ENCODE results near the gene TRAPPC14. TPM values are rescaled to one million over a fixed set of nuclear protein-coding genes. Genes with fewer than 3 reads are reported as not detected.

The TRAPPC14 gene
- total and polyA plus RNA-seq, 9 of the 15 experiments (the other 6 are each of a cell fraction or from before 2014, with no cell fraction given) = 0.42 to 45.9 (median 18.2) TPM

DNA sequence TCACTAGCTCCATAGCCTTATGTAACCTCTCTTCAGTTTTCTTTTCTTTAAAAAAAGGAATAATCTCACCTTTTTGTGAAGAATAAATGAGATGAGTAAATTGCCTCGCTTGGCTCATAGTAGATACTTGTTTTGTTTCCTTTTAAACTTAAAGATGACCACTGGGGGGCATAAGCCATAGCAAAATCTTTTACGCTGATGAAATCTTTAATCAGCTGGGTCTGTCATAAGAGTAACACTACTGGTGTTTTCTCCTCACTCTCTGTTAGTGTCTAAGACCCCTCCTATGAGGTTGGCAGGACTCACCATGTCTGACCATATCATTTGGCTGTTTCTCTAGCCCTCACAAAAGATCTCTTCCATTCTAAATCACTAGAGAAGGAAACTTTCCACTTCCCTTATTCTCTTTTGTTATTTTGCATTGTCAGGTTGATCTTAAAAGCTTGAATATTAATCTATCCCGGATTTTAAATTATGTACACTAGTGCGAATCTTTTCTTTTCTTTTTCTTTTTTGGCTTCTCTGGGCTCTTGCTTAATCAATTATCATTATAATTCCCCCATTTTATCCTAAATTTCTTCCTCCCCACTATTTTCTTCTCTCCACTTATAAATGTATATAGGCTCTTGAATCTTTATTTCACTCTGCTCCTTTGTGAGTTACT is 31.7 kb upstream of the TRAPPC14 start (continued):
- TF ChIP-seq ZNF165 (CRISPR knock-in tag; IDR thresholded peaks at IDR 0.05; ENCODE audit: borderline replicate concordance) (no peak), FOXP1 (CRISPR knock-in tag; IDR thresholded peaks at IDR 0.05) (no peak), CCNT2 (IDR thresholded peaks at IDR 0.05; ENCODE audit: borderline replicate concordance, extremely low read depth, insufficient read length, low read depth, low read length) (no peak), MAZ (CRISPR knock-in tag; conservative IDR thresholded peaks at IDR 0.05 in 1 of 2, IDR thresholded peaks at IDR 0.05 in 1 of 2) (no peak), TSC22D4 (tag; IDR thresholded peaks at IDR 0.05) (no peak), SETDB1 (IDR thresholded peaks at IDR 0.05; ENCODE audit: low read length) (no peak), ZFP1 (CRISPR knock-in tag; IDR thresholded peaks at IDR 0.05) (0 out of 2 replicates have a peak, but pooled peaks have one; percentile 13), RAD21 (CRISPR knock-in tag; conservative IDR thresholded peaks at IDR 0.05 in 1 of 2, IDR thresholded peaks at IDR 0.05 in 1 of 2) (peak; percentile 78 to 83), NFXL1 (CRISPR knock-in tag; IDR thresholded peaks at IDR 0.05) (no peak)
- TF ChIP-seq, protein P1, sequence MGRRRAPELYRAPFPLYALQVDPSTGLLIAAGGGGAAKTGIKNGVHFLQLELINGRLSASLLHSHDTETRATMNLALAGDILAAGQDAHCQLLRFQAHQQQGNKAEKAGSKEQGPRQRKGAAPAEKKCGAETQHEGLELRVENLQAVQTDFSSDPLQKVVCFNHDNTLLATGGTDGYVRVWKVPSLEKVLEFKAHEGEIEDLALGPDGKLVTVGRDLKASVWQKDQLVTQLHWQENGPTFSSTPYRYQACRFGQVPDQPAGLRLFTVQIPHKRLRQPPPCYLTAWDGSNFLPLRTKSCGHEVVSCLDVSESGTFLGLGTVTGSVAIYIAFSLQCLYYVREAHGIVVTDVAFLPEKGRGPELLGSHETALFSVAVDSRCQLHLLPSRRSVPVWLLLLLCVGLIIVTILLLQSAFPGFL (CRISPR knock-in tag; IDR thresholded peaks at IDR 0.05) = no peak
- TF ChIP-seq, protein P2, sequence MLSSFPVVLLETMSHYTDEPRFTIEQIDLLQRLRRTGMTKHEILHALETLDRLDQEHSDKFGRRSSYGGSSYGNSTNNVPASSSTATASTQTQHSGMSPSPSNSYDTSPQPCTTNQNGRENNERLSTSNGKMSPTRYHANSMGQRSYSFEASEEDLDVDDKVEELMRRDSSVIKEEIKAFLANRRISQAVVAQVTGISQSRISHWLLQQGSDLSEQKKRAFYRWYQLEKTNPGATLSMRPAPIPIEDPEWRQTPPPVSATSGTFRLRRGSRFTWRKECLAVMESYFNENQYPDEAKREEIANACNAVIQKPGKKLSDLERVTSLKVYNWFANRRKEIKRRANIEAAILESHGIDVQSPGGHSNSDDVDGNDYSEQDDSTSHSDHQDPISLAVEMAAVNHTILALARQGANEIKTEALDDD (IDR thresholded peaks at IDR 0.05) = no peak
- TF ChIP-seq, protein P3, sequence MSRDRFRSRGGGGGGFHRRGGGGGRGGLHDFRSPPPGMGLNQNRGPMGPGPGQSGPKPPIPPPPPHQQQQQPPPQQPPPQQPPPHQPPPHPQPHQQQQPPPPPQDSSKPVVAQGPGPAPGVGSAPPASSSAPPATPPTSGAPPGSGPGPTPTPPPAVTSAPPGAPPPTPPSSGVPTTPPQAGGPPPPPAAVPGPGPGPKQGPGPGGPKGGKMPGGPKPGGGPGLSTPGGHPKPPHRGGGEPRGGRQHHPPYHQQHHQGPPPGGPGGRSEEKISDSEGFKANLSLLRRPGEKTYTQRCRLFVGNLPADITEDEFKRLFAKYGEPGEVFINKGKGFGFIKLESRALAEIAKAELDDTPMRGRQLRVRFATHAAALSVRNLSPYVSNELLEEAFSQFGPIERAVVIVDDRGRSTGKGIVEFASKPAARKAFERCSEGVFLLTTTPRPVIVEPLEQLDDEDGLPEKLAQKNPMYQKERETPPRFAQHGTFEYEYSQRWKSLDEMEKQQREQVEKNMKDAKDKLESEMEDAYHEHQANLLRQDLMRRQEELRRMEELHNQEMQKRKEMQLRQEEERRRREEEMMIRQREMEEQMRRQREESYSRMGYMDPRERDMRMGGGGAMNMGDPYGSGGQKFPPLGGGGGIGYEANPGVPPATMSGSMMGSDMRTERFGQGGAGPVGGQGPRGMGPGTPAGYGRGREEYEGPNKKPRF (IDR thresholded peaks at IDR 0.05; ENCODE audit: low read depth, low read length) = no peak
- TF ChIP-seq, protein P4, sequence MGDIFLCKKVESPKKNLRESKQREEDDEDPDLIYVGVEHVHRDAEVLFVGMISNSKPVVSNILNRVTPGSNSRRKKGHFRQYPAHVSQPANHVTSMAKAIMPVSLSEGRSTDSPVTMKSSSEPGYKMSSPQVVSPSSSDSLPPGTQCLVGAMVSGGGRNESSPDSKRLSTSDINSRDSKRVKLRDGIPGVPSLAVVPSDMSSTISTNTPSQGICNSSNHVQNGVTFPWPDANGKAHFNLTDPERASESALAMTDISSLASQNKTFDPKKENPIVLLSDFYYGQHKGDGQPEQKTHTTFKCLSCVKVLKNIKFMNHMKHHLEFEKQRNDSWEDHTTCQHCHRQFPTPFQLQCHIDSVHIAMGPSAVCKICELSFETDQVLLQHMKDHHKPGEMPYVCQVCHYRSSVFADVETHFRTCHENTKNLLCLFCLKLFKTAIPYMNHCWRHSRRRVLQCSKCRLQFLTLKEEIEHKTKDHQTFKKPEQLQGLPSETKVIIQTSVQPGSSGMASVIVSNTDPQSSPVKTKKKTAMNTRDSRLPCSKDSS (IDR thresholded peaks at IDR 0.05; ENCODE audit: low read depth, partially characterized antibody) = no peak
- TF ChIP-seq, protein P5, sequence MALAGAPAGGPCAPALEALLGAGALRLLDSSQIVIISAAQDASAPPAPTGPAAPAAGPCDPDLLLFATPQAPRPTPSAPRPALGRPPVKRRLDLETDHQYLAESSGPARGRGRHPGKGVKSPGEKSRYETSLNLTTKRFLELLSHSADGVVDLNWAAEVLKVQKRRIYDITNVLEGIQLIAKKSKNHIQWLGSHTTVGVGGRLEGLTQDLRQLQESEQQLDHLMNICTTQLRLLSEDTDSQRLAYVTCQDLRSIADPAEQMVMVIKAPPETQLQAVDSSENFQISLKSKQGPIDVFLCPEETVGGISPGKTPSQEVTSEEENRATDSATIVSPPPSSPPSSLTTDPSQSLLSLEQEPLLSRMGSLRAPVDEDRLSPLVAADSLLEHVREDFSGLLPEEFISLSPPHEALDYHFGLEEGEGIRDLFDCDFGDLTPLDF (CRISPR knock-in tag; IDR thresholded peaks at IDR 0.05) = no peak
- TF ChIP-seq, protein P6, sequence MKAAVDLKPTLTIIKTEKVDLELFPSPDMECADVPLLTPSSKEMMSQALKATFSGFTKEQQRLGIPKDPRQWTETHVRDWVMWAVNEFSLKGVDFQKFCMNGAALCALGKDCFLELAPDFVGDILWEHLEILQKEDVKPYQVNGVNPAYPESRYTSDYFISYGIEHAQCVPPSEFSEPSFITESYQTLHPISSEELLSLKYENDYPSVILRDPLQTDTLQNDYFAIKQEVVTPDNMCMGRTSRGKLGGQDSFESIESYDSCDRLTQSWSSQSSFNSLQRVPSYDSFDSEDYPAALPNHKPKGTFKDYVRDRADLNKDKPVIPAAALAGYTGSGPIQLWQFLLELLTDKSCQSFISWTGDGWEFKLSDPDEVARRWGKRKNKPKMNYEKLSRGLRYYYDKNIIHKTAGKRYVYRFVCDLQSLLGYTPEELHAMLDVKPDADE (conservative IDR thresholded peaks at IDR 0.05; ENCODE audit: control insufficient read depth, low read depth, low read length) = no peak
